ENCODE data around the gene TMOD1.

Gene TMOD1

DNA sequence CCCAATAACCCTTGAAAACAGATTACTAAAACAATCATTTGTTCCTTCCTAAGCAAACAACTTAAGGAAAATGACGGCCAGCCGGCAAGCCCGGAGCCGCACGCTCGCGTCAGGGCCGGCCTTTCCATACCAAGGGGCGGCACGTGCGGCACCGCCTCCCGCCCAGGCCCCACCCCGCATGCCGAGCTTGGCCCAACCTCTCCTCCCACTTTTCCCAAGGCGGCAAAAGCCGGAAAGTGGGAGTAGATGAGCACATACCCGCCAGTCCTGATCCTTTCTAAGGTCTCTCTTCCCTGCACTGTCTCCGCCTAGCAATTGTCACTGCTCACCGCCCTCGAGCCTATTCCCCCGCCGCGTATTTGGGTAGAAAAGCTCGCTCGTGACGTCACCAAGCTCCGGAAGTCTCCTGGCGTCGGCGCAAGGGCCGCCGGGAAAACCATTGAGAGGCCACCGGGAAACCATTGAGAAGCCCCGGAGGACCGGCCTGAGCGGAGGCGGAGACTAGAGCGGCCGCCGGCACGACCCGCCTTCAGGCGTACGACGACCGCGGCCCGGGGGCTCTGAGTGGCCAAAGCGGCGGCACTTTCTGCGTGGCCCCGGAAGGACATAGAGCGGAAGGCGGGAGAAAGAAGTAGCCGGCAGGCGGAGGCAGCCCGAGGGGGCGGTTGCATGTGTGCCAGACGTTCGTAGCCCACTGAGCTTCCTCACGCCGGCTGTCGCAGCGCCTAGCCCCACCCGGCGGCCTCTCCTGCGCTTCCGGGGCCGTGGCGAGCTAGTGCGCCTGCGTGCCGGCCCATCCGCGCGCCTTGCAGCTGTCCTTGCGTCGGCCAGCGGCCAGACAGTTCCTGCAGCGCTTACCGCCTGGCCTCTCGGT is 131.8 kb downstream of the TMOD1 start, which contains the start of the genes NCBP1 and TSTD2:
TSS of gene NCBP1 (plus strand) at position 837 of the 874 bp plus-strand sequence. CDS start 61 bp downstream, outside the sequence.
TSS of gene TSTD2 (minus strand) at position 384 of the 874 bp plus-strand sequence. CDS start 5,806 bp downstream, outside the sequence.
- FAIRE-seq (no peak), DNase-seq (ENCODE audit: insufficient read length, low spot score) (peak; percentile 40)
- TF ChIP-seq, protein P1, sequence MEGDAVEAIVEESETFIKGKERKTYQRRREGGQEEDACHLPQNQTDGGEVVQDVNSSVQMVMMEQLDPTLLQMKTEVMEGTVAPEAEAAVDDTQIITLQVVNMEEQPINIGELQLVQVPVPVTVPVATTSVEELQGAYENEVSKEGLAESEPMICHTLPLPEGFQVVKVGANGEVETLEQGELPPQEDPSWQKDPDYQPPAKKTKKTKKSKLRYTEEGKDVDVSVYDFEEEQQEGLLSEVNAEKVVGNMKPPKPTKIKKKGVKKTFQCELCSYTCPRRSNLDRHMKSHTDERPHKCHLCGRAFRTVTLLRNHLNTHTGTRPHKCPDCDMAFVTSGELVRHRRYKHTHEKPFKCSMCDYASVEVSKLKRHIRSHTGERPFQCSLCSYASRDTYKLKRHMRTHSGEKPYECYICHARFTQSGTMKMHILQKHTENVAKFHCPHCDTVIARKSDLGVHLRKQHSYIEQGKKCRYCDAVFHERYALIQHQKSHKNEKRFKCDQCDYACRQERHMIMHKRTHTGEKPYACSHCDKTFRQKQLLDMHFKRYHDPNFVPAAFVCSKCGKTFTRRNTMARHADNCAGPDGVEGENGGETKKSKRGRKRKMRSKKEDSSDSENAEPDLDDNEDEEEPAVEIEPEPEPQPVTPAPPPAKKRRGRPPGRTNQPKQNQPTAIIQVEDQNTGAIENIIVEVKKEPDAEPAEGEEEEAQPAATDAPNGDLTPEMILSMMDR (IDR thresholded peaks at IDR 0.05; ENCODE audit: insufficient read depth, missing control alignments): no peak

GRCh38 chr9:97633859-97634490 is 132.5 kb downstream of the TMOD1 start:
- TF ChIP-seq, protein P1 (IDR thresholded peaks at IDR 0.05; ENCODE audit: insufficient read depth, missing control alignments): no peak
- no peak for DNase-seq (ENCODE audit: insufficient read length, low spot score)
- no peak for FAIRE-seq

- TF ChIP-seq, protein P1 (IDR thresholded peaks at IDR 0.05; ENCODE audit: insufficient read depth, missing control alignments): no peak
- FAIRE-seq: no peak
- DNase-seq (ENCODE audit: insufficient read length, low spot score): no peak
Measured at GRCh38 chr9:97635026-97635425, 133.6 kb downstream of the TMOD1 start.

- FAIRE-seq: no peak
- TF ChIP-seq, protein P1 (IDR thresholded peaks at IDR 0.05; ENCODE audit: insufficient read depth, missing control alignments): no peak
- DNase-seq (ENCODE audit: insufficient read length, low spot score): no peak
Measured at GRCh38 chr9:97636903-97637302, 135.4 kb downstream of the TMOD1 start.

- no peak for FAIRE-seq
- TF ChIP-seq, protein P1 (IDR thresholded peaks at IDR 0.05; ENCODE audit: insufficient read depth, missing control alignments): no peak
- no peak for DNase-seq (ENCODE audit: insufficient read length, low spot score)
Measured at GRCh38 chr9:97638666-97639065, 137.2 kb downstream of the TMOD1 start.

GRCh38 chr9:97640325-97640724 is 138.9 kb downstream of the TMOD1 start:
- TF ChIP-seq, protein P1 (IDR thresholded peaks at IDR 0.05; ENCODE audit: insufficient read depth, missing control alignments): no peak
- no peak for FAIRE-seq

More at GRCh38 chr9:97640325-97640724, 138.9 kb downstream of the TMOD1 start:
- no peak for DNase-seq (ENCODE audit: insufficient read length, low spot score)
